Endothelial cell of hepatic sinusoid (primary cell): ENCODE measurements around the gene ATP2B3.

Experiments used
- in situ Hi-C: cut with HindIII; loops from 2 replicates; pipeline ENCODE4 v1.10.0; 2017; ENCODE audit warnings: low sequenced_read_pairs

ATP2B3 gene

GRCh38 chrX:153530411-153531129, 13.1 kb downstream of the ATP2B3 start:
- in situ Hi-C loops, result no loop called here

- in situ Hi-C loops, result no loop called here
These were observed 15.6 kb downstream of the ATP2B3 start for GRCh38 chrX:153533091-153533490.

GRCh38 chrX:153537080-153537479, 19.6 kb downstream of the ATP2B3 start:
- in situ Hi-C loops, result loop anchor here (5.0 kb wide), 1 partner anchor 60 kb away; no protein-coding TSS in a partner anchor

GRCh38 chrX:153537526-153538295, 20.3 kb downstream of the ATP2B3 start:
- in situ Hi-C loops, result loop anchor here (5.0 kb wide), 1 partner anchor 60 kb away; no protein-coding TSS in a partner anchor

- in situ Hi-C loops, result loop anchor here (5.0 kb wide), 1 partner anchor 61 kb away; no protein-coding TSS in a partner anchor
These were observed 21.0 kb downstream of the ATP2B3 start for GRCh38 chrX:153538424-153538823.

GRCh38 chrX:153539171-153539978, 21.9 kb downstream of the ATP2B3 start:
- in situ Hi-C loops, result loop anchor here (5.0 kb wide), 1 partner anchor 62 kb away; no protein-coding TSS in a partner anchor

GRCh38 chrX:153539979-153540358, 22.5 kb downstream of the ATP2B3 start:
- in situ Hi-C loops, result loop anchor here (5.0 kb wide), 1 partner anchor 63 kb away; no protein-coding TSS in a partner anchor

GRCh38 chrX:153544727-153545126, 27.3 kb downstream of the ATP2B3 start:
- in situ Hi-C loops, result loop anchor here (5.0 kb wide), 1 partner anchor 38 kb away; no protein-coding TSS in a partner anchor

- in situ Hi-C loops, result loop anchor here (5.0 kb wide), 1 partner anchor 36 kb away; no protein-coding TSS in a partner anchor
These were observed 28.9 kb downstream of the ATP2B3 start for GRCh38 chrX:153546386-153546785.

GRCh38 chrX:153547195-153547594, 29.8 kb downstream of the ATP2B3 start:
- in situ Hi-C loops, result loop anchor here (5.0 kb wide), 1 partner anchor 35 kb away; no protein-coding TSS in a partner anchor

GRCh38 chrX:153549231-153549630, 31.8 kb downstream of the ATP2B3 start:
- in situ Hi-C loops, result loop anchor here (5.0 kb wide), 1 partner anchor 33 kb away; no protein-coding TSS in a partner anchor

- in situ Hi-C loops, result loop anchor here (5.0 kb wide), 2 partner anchors 32 to 107 kb away; no protein-coding TSS in a partner anchor
These were observed 32.4 kb downstream of the ATP2B3 start for GRCh38 chrX:153549807-153550206.

GRCh38 chrX:153551135-153551534, 33.7 kb downstream of the ATP2B3 start:
- in situ Hi-C loops, result loop anchor here (5.0 kb wide), 1 partner anchor 106 kb away; no protein-coding TSS in a partner anchor

GRCh38 chrX:153554519-153555167, 37.2 kb downstream of the ATP2B3 start:
- in situ Hi-C loops, result loop anchor here (5.0 kb wide), 1 partner anchor 103 kb away; no protein-coding TSS in a partner anchor

GRCh38 chrX:153556767-153557166, 39.3 kb downstream of the ATP2B3 start:
- in situ Hi-C loops, result no loop called here

GRCh38 chrX:153557618-153558355, 40.3 kb downstream of the ATP2B3 start:
- in situ Hi-C loops, result no loop called here

GRCh38 chrX:153560000-153560399, 42.6 kb downstream of the ATP2B3 start:
- in situ Hi-C loops, result no loop called here

GRCh38 chrX:153560466-153560865, 43.0 kb downstream of the ATP2B3 start:
- in situ Hi-C loops, result no loop called here

- in situ Hi-C loops, result no loop called here
These were observed 43.9 kb downstream of the ATP2B3 start for GRCh38 chrX:153561337-153561736.
